Brain microvascular endothelial cell (primary cell): ENCODE measurements around the gene IL20.
A peak's percentile ranks its signal among the peaks of the same experiment; 100 is the strongest.

Experiments used
- DNase-seq: peaks from one replicate; pipeline ENCODE4 v3.0.0-alpha.2; 2020
- H3K27ac ChIP-seq: fragments of 250-450 bp; sonication (Bioruptor Pico); 2 replicates; pipeline ENCODE4 v1.5.1; 2020; ENCODE audit warnings: mild to moderate bottlenecking, moderate library complexity
- H3K27me3 ChIP-seq: fragments of 250-450 bp; sonication (Bioruptor Pico); replicated peaks from 2 replicates; pipeline ENCODE4 v1.5.1; 2020; ENCODE audit warnings: mild to moderate bottlenecking
- H3K36me3 ChIP-seq: fragments of 250-450 bp; sonication (Bioruptor Pico); replicated peaks from 2 replicates; pipeline ENCODE4 v1.5.1; 2020; ENCODE audit warnings: mild to moderate bottlenecking
- H3K4me3 ChIP-seq: 2 replicates; pipeline ENCODE4 v1.5.1; 2011; ENCODE audit warnings: low read depth, mild to moderate bottlenecking, control low read depth, low read length, moderate library complexity
- CTCF ChIP-seq: IDR thresholded peaks from 2 replicates; pipeline ENCODE4 v1.5.1; 2011; ENCODE audit warnings: low read depth, mild to moderate bottlenecking, moderate library complexity, low read length, control low read depth, inconsistent platforms; ENCODE audit errors: missing control alignments
- in situ Hi-C: cut with HindIII; loops from 2 replicates; pipeline ENCODE4 v1.10.0; 2017; ENCODE audit warnings: low sequenced_read_pairs, low pct_ligation_motif_present

Gene IL20, protein sequence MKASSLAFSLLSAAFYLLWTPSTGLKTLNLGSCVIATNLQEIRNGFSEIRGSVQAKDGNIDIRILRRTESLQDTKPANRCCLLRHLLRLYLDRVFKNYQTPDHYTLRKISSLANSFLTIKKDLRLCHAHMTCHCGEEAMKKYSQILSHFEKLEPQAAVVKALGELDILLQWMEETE

GRCh38 chr1:206864939-206865671 lies at the start of gene IL20:
Gene IL20, plus strand, starts transcription at chr1:206865623. Its CDS starts 230 bp downstream, at chr1:206865853.
- DNase-seq = peak; percentile 49
- peaks cover 16% of the 10 kb centered on the region for H3K27me3 ChIP-seq
- H3K27ac ChIP-seq = no peak within 1 kb of the TSS
- in situ Hi-C loops = no loop called here
- peak; percentile 95 for TF ChIP-seq CTCF
- H3K36me3 ChIP-seq = no peaks in the 10 kb centered on the region
- no peak within 1 kb of the TSS for H3K4me3 ChIP-seq

GRCh38 chr1:206816390-206817287 lies 48.8 kb upstream of the IL20 start:
- TF ChIP-seq CTCF = no peak
- H3K27ac ChIP-seq = no peak overlapping the region
- DNase-seq = no peak
- no peak overlapping the region for H3K4me3 ChIP-seq
- no peaks in the 10 kb centered on the region for H3K27me3 ChIP-seq
- H3K36me3 ChIP-seq = no peaks in the 10 kb centered on the region
- in situ Hi-C loops = no loop called here

DNA sequence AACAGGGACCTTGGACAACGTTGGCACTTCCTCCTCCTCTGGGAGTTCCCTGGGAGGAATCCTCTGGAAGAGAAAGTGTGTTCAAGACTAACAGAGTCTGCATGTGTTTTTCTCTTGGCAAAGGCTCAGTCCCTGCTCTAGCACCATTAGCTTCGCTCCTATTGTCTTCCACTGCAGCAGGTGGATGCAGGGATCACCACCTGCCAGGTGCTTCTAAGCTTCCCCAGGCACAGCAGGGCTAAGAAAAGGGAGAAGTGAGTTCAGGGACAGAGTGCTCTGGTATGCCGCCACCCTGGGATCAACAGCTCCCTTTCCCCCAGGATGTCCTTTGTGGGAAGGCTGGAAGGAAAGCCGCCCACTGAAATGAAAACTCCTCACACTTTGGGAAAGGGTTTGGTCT lies 43.9 kb upstream of the IL20 start:
- in situ Hi-C loops = no loop called here
- no peak for TF ChIP-seq CTCF
- DNase-seq = no peak
- no peaks in the 10 kb centered on the region for H3K27me3 ChIP-seq
- H3K4me3 ChIP-seq = no peak overlapping the region
- no peaks in the 10 kb centered on the region for H3K36me3 ChIP-seq
- no peak overlapping the region for H3K27ac ChIP-seq

DNA sequence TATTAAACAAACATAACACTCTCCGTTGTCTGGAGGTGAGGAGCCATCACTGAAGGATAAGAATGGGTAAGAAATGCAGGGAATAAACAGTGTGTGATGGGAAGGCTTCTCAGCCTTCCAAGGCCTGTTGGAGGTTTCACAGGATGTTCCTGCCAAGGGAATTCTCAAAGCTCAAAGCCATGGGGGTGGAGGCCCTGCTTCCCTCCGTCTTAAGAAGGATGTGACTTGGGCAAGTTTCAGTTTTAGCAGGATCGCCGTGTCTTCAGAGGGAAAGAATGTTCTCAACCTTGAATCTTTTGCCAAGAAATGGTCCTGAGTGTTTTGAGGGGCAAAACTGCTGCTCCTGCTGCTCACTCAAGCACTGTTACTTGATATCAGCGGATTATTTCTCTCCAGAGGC lies 41.7 kb upstream of the IL20 start:
- H3K4me3 ChIP-seq = no peak overlapping the region
- no peak overlapping the region for H3K27ac ChIP-seq
- no peaks in the 10 kb centered on the region for H3K27me3 ChIP-seq
- no peak for DNase-seq
- in situ Hi-C loops = no loop called here
- H3K36me3 ChIP-seq = no peaks in the 10 kb centered on the region
- no peak for TF ChIP-seq CTCF

- Histone ChIP-seq H3K27me3 (no peaks in the 10 kb centered on the region), H3K27ac (no peak overlapping the region), H3K4me3 (no peak overlapping the region), H3K36me3 (no peaks in the 10 kb centered on the region)
- in situ Hi-C loops = no loop called here
- no peak for DNase-seq
- TF ChIP-seq CTCF = no peak
Measured at GRCh38 chr1:206824331-206824730, 41.1 kb upstream of the IL20 start.
